Measurements from ENCODE around the gene CRTC3.
"Not testable (repeated sequence)": the region's sequence is repeated elsewhere in the genome, so short reads cannot be mapped to it uniquely, and the experiment has no call there.

CRTC3 gene

GRCh38 chr15:90654233-90655136 lies 124.8 kb downstream of the CRTC3 start:
- peak; percentile 38 for DNase-seq

- DNase-seq, result peak; percentile 70
These were observed 127.9 kb downstream of the CRTC3 start for GRCh38 chr15:90657520-90658172.

DNA sequence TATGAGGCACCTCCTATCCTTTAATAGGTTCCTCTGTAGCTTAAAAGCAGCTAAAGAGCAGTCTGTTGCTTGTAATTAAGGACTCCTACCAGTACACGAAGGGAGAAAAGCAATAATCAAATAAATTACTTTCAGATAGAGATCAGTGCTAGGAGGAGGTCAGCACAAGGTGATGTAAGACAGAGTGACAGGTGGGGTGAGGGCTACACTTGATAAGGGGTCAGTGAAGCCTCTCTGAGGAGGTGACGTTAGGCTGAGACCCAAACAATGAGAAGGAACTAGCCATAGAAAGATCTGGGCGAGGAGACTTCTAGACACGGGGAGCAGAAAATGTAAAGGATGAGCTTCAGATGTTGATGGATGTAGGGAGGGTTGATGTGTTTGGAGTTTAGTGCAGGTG lies 129.8 kb downstream of the CRTC3 start:
- DNase-seq, result no peak

GRCh38 chr15:90660195-90660998 lies 130.7 kb downstream of the CRTC3 start:
- DNase-seq, result peak; percentile 74

DNA sequence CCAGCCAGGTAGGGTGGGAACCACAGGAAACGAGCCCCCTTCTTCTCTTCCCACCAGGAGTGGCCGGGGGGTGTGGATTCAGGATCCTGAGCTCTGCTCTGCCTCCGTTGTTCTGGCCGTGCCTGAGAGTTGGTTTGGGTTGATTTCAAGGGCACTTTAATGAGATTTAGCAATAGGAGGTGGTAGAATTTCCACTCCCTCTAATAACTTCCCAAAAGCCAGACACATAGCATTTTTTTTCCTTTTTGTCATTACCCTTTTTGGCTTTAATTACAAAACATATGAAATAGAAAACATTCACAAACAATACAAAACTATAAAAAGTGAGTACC lies 131.2 kb downstream of the CRTC3 start:
- not testable (repeated sequence) for DNase-seq

DNA sequence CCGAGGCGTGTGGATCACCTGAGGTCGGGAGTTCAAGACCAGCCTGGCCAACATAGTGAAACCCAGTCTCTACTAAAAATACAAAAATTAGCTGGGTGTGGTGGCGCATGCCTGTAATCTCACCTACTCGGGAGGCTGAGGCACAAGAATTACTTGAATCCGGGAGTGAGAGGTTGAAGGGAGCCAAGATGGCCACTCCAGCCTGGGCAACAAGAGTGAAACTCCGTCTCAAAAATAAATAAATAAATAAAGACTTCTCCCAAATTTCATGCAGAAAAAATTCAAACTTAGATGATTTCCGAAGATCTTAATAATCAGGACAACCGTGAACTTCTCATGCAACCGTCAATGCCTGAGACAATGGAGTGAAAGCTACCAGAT lies 134.3 kb downstream of the CRTC3 start:
- DNase-seq, result not testable (repeated sequence)

DNA sequence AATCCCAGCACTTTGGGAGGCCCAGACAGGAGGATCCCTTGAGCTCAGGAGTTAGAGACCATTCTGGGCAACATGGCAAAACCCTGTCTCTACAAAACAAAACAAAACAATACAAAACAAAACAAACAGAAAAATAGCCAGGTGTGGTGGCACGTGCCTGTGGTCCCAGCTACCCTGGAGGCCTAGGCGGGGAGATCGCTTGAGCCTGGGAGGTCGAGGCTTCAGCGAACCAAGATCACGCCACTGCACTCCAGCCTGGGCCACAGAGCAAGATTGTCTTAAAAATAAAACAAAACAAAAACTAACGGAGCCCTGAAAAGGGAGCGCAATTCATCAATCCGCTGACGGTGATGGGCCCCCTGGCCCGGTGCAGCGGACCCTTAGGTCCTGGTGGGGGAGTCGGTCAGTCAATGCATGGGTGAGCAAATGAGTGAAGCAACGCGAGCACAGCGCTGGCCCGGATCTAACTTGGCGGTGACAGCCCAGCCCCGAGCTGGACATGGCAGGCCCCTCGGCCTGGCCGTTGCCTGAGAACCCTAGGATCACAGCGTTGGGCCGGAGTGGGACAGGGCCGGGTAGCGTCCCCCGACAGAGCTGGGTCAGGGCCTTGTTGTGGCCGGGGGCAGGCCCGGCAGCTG lies 135.0 kb downstream of the CRTC3 start:
- DNase-seq, result no peak

GRCh38 chr15:90665288-90666134 lies 135.8 kb downstream of the CRTC3 start:
- peak; percentile 58 for DNase-seq

GRCh38 chr15:90666135-90666909 lies 136.6 kb downstream of the CRTC3 start:
- DNase-seq, result no peak

DNA sequence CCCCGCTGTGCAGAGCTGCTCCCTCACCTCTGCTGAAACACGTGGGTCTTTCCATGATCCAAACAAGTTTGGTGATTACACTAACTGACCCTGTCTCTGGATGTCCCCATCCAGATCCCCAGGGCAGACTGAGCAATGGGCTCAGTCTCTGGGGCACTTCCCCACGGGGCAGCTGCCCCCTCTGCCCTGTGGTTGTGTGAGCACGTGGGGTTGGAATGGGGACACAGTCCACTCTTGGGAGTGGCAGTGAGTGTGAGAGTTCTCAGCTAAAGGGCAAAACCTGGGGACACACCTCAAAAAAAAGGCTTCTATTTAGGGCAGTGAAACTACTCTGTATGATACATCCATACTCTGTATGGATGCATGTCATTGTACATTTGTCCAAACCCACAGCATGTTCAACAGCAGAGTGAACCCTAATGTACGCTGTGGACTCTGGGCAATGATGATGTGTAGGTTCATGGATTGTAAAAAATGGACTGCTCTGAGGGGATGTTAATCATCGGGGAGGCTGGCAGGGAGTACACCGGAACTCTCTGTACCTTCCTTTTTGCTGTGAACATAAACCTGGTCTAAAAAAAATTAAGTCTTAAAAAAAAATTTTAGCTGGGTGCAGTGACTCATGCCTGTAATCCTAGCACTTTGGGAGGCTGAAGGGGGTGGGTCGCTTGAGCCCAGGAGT lies 137.5 kb downstream of the CRTC3 start:
- DNase-seq, result no peak

- DNase-seq, result not testable (repeated sequence)
These were observed 138.1 kb downstream of the CRTC3 start for GRCh38 chr15:90667755-90668345.

GRCh38 chr15:90670631-90671030 lies 140.9 kb downstream of the CRTC3 start:
- DNase-seq, result not testable (repeated sequence)

DNA sequence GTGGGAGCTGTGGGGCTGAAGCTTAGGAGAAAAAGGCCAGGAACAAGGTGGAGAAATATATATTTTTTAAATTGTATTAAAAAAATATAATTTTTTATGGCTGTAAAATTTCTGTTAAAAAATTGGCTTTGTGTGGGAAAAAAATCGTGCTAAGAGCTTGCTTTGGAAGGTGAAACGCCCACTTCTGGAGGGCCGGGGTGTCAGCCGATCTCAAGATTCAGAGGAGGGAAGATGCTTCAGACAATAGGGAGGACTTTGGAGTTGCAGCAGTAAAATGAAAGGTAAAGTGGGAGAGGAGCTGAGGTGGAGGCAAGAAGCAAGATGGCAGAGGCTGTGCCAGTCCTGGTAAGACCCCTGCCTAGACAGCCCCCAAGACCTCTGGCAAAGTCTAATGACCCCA lies 141.5 kb downstream of the CRTC3 start:
- DNase-seq, result no peak

DNA sequence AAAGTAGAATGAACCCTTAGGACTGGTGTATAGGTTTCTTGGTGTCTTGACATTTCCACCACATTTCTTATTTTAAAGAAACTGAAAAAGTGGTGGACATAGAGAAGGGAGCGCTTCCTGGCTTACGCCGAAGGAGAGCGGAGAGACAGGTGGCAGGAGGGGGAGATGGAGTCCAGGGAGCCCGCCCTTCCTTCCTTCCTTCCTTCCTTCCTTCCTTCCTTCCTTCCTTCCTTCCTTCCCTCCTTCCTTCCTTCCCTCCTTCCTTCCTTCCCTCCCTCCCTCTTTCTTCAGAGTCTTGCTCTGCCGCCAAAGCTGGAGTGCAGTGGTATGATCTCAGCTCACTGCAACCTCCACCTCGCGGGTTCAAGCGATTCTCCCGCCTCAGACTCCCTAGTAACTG lies 143.6 kb downstream of the CRTC3 start:
- DNase-seq, result not testable (repeated sequence)

DNA sequence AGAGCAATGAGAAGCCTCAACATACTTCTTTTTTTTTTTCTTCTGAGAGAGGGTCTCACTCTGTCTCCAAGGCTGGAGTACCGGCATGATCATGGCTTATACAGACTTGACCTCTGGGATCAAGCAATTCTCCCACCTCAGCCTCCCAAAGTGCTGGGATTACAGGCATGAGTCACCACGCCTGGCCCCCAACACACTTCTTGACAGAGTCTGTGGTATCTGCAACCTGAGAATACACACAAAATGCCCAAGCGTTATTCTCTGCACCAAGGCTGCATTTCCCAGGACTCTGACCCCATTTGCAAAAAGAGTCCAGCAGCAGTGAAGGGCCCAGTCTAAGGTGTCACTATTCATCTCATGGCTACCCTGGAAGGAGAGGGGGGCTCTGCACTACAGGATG lies 144.8 kb downstream of the CRTC3 start:
- DNase-seq, result no peak

DNA sequence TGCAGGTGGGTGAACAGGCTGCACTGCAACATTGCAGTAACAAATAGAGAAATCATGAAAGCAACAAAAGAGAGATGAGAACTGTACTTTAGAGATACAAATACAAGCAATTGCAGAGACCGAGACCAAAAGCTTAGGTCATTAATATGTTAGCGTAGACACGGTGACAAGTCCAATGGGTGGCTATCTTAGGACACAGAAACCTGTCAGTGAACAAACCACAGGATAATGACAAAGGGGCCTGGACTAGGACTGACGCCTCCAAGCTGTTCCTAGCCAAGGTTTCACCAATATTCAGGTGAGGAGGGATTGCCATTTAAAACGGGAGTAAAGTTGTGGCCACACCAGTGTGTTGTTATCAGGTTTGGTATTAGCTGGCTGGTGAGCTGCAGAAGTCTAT lies 145.7 kb downstream of the CRTC3 start:
- DNase-seq, result no peak

- no peak for DNase-seq
These were observed 148.4 kb downstream of the CRTC3 start for GRCh38 chr15:90677807-90678790.

DNA sequence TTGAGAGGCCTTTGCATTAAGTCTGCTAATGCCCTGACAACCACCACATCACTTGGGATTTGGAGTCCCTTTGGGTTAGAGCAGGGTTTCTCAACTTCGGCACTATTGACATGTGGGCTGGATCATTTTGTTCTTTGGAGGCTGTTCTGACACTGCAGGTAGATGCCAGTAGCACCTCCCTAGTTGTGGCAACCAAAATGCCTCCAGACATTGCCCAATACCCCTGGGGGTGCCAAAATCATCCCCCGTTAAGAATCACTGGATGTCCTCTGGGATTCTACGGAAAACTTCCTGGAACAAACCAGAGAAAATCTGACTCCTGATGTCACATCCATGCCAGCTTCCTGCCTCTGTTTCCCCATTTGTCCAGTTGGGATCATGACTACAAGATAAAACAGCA lies 150.2 kb downstream of the CRTC3 start:
- no peak for DNase-seq

- no peak for DNase-seq
These were observed 150.7 kb downstream of the CRTC3 start for GRCh38 chr15:90680371-90680935.
